Activated B cell treated with CpG ODN at 0.5 μM for 24 hours (primary cell): ENCODE results near the gene MIEF1. TPM values are rescaled to one million over a fixed set of nuclear protein-coding genes. Genes with fewer than 3 reads are reported as not detected.
A peak's percentile ranks its signal among the peaks of the same experiment; 100 is the strongest.

Experiments used
- ATAC-seq: fragments of 200-7000 bp; cut with Tn5 transposase; one replicate; pipeline ENCODE4 v1.10.0; 2021; ENCODE audit warnings: low read depth, mild to moderate bottlenecking, moderate library complexity
- CTCF ChIA-PET: fragments of 350-600 bp; sonication (Branson Sonifier 250); formaldehyde crosslinking; loops from one replicate; lab custom pipeline; 2021; ENCODE audit warnings: antibody characterized with exemption; lab: Charles Lee
- POLR2A ChIA-PET: fragments of 350-600 bp; sonication (Branson Sonifier 250); formaldehyde crosslinking; loops from one replicate; lab custom pipeline; 2021; ENCODE audit warnings: antibody characterized with exemption; lab: Charles Lee
- DNase-seq: peaks from one replicate; pipeline ENCODE4 v3.0.0; 2022
- H3K27ac Mint-ChIP-seq: one replicate; pipeline ENCODE4 v1.8.0; 2020; ENCODE audit warnings: mixed read lengths
- H3K27me3 Mint-ChIP-seq: one replicate; pipeline ENCODE4 v1.8.0; 2021; ENCODE audit warnings: mixed read lengths
- H3K36me3 Mint-ChIP-seq: one replicate; pipeline ENCODE4 v1.8.0; 2021; ENCODE audit warnings: low read depth, mixed read lengths
- H3K4me1 Mint-ChIP-seq: one replicate; pipeline ENCODE4 v1.8.0; 2021; ENCODE audit warnings: mixed read lengths
- H3K4me3 Mint-ChIP-seq: one replicate; pipeline ENCODE4 v1.8.0; 2020; ENCODE audit warnings: mild to moderate bottlenecking, mixed read lengths
- H3K9me3 Mint-ChIP-seq: one replicate; pipeline ENCODE4 v1.8.0; 2020; ENCODE audit warnings: mixed read lengths
- CTCF ChIP-seq: fragments of 200-600 bp; IDR thresholded peaks from one replicate; pipeline ENCODE4 v1.8.0; 2022; ENCODE audit warnings: antibody characterized with exemption, mild to moderate bottlenecking
- intact Hi-C: fragments of 100-400 bp; cut with micrococcal nuclease; formaldehyde crosslinking; loops from one replicate; pipeline ENCODE4 v1.15.1; 2024
- total RNA-seq: library from RNA; stranded (reverse); gene quantifications from 2 replicates; pipeline ENCODE4 v1.2.3, GENCODE V29; 2022

The MIEF1 gene
- total RNA-seq, 1 donor from 2014 or later: 41.3 TPM

GRCh38 chr22:39534092-39534506 is 32.0 kb downstream of the MIEF1 start:
- ChIA-PET POLR2A (interaction anchor here (0.5 to 3.9 kb wide), 4 partner anchors 14 to 1208 kb away, joined by 3 to 25 read pairs (median 8); no protein-coding TSS in a partner anchor), CTCF (interaction anchor here (0.9 to 6.9 kb wide), 12 partner anchors 11 to 815 kb away, joined by 3 to 154 read pairs (median 8); partner anchors contain the start of genes ADSL and TAB1)
- no peak overlapping the region for H3K27ac Mint-ChIP-seq
- H3K4me3 Mint-ChIP-seq: no peak overlapping the region
- TF ChIP-seq CTCF: no peak
- no peaks in the 10 kb centered on the region for H3K27me3 Mint-ChIP-seq
- ATAC-seq (no peak), DNase-seq (no peak)
- H3K9me3 Mint-ChIP-seq: no peaks in the 10 kb centered on the region
- peaks cover 28% of the 10 kb centered on the region for H3K36me3 Mint-ChIP-seq
- peaks cover 39% of the 10 kb centered on the region for H3K4me1 Mint-ChIP-seq
- intact Hi-C loops: loop anchor here (1.0 to 5.0 kb wide), 5 partner anchors 407 to 878 kb away; partner anchors contain the start of gene CBX6

GRCh38 chr22:39534591-39535356 is 32.7 kb downstream of the MIEF1 start:
- H3K4me3 Mint-ChIP-seq: peak overlapping the region; percentile 32
- ChIA-PET POLR2A (interaction anchor here (0.5 to 3.9 kb wide), 6 partner anchors 9 to 1208 kb away, joined by 3 to 25 read pairs (median 5); no protein-coding TSS in a partner anchor), CTCF (interaction anchor here (0.6 to 6.9 kb wide), 18 partner anchors 10 to 814 kb away, joined by 3 to 154 read pairs (median 3); partner anchors contain the start of genes ADSL and TAB1)
- intact Hi-C loops: loop anchor here (1.0 to 5.0 kb wide), 5 partner anchors 406 to 878 kb away; partner anchors contain the start of gene CBX6
- peak; percentile 71 for TF ChIP-seq CTCF
- peak; percentile 83 for DNase-seq
- ATAC-seq: peak; percentile 10
- peaks cover 33% of the 10 kb centered on the region for H3K4me1 Mint-ChIP-seq
- no peak overlapping the region for H3K27ac Mint-ChIP-seq
- H3K27me3 Mint-ChIP-seq: no peaks in the 10 kb centered on the region
- peaks cover 21% of the 10 kb centered on the region for H3K36me3 Mint-ChIP-seq
- no peaks in the 10 kb centered on the region for H3K9me3 Mint-ChIP-seq

- H3K4me1 Mint-ChIP-seq: peaks cover 27% of the 10 kb centered on the region
- peaks cover 17% of the 10 kb centered on the region for H3K36me3 Mint-ChIP-seq
- intact Hi-C loops: loop anchor here (2.0 kb wide), 1 partner anchor 405 kb away; no protein-coding TSS in a partner anchor
- no peak overlapping the region for H3K4me3 Mint-ChIP-seq
- no peak for ATAC-seq
- no peaks in the 10 kb centered on the region for H3K27me3 Mint-ChIP-seq
- H3K9me3 Mint-ChIP-seq: no peaks in the 10 kb centered on the region
- no peak for DNase-seq
- TF ChIP-seq CTCF: no peak
- ChIA-PET POLR2A (interaction anchor here (0.6 to 2.0 kb wide), 5 partner anchors 8 to 1121 kb away, joined by 3 to 10 read pairs (median 5); partner anchors contain the start of gene ADSL), CTCF (interaction anchor here (0.6 to 6.9 kb wide), 15 partner anchors 9 to 814 kb away, joined by 3 to 154 read pairs (median 4); no protein-coding TSS in a partner anchor)
- H3K27ac Mint-ChIP-seq: no peak overlapping the region
These were observed 33.3 kb downstream of the MIEF1 start for GRCh38 chr22:39535357-39535725.

- ChIA-PET CTCF (interaction anchor here (0.8 to 6.9 kb wide), 5 partner anchors 407 to 1363 kb away, joined by 3 to 154 read pairs (median 9); no protein-coding TSS in a partner anchor), POLR2A (interaction anchor here (0.7 kb wide), 1 partner anchor 810 kb away, joined by 3 read pairs; the partner anchor contains the start of gene ADSL)
- peaks cover 21% of the 10 kb centered on the region for H3K4me1 Mint-ChIP-seq
- H3K27me3 Mint-ChIP-seq: no peaks in the 10 kb centered on the region
- H3K4me3 Mint-ChIP-seq: no peak overlapping the region
- H3K36me3 Mint-ChIP-seq: peaks cover 12% of the 10 kb centered on the region
- no peak for ATAC-seq
- no peak for DNase-seq
- no peak overlapping the region for H3K27ac Mint-ChIP-seq
- H3K9me3 Mint-ChIP-seq: no peaks in the 10 kb centered on the region
- intact Hi-C loops: loop anchor here (2.0 kb wide), 1 partner anchor 405 kb away; no protein-coding TSS in a partner anchor
- TF ChIP-seq CTCF: no peak
These were observed 33.9 kb downstream of the MIEF1 start for GRCh38 chr22:39535831-39536449.
